Neural crest cell (in vitro differentiated cells): Measurements from ENCODE around the gene ASIC5. TPM values are rescaled to one million over a fixed set of nuclear protein-coding genes. Genes with fewer than 3 reads are reported as not detected.

Experiments
- DNase-seq: peaks from one replicate; pipeline ENCODE4 v3.0.0; 2021; ENCODE audit warnings: low read depth, mixed read lengths, low spot score
- H3K27ac Mint-ChIP-seq: one replicate; pipeline ENCODE4 v1.8.0; 2021; ENCODE audit warnings: mild to moderate bottlenecking, mixed read lengths; ENCODE audit not compliant: unreplicated experiment
- H3K27me3 Mint-ChIP-seq: 2 replicates; pipeline ENCODE4 v1.8.0; 2021; ENCODE audit warnings: low read depth, mild to moderate bottlenecking, mixed read lengths
- H3K36me3 Mint-ChIP-seq: 2 replicates; pipeline ENCODE4 v1.8.0; 2021; ENCODE audit warnings: low read depth, mild to moderate bottlenecking, mixed read lengths
- H3K4me1 Mint-ChIP-seq: 2 replicates; pipeline ENCODE4 v1.8.0; 2021; ENCODE audit warnings: mixed read lengths
- H3K4me3 Mint-ChIP-seq: one replicate; pipeline ENCODE4 v1.8.0; 2021; ENCODE audit warnings: mild to moderate bottlenecking, mixed read lengths
- H3K9me3 Mint-ChIP-seq: 2 replicates; pipeline ENCODE4 v1.8.0; 2021; ENCODE audit warnings: mixed read lengths
- CTCF ChIP-seq: fragments of 200-600 bp; sonication (generic); conservative IDR thresholded peaks from 2 replicates; pipeline ENCODE4 v1.5.0; 2021; ENCODE audit warnings: antibody characterized with exemption, mild to moderate bottlenecking
- total RNA-seq: library from RNA; stranded (reverse); gene quantifications from 2 replicates; pipeline ENCODE4 v1.2.1, GENCODE V29; 2021

Gene ASIC5
- total RNA-seq, 1 donor from 2014 or later = not detected

GRCh38 chr4:155854582-155855226 is 11.4 kb downstream of the ASIC5 start:
- no peaks in the 10 kb centered on the region for H3K36me3 Mint-ChIP-seq
- H3K4me3 Mint-ChIP-seq = no peak overlapping the region
- no peak overlapping the region for H3K27ac Mint-ChIP-seq
- H3K4me1 Mint-ChIP-seq = no peaks in the 10 kb centered on the region
- no peak for TF ChIP-seq CTCF
- no peak for DNase-seq
- H3K27me3 Mint-ChIP-seq = no peaks in the 10 kb centered on the region
- peaks cover 3% of the 10 kb centered on the region for H3K9me3 Mint-ChIP-seq

- TF ChIP-seq CTCF = no peak
- H3K27me3 Mint-ChIP-seq = no peaks in the 10 kb centered on the region
- H3K9me3 Mint-ChIP-seq = peaks cover 3% of the 10 kb centered on the region
- no peak overlapping the region for H3K4me3 Mint-ChIP-seq
- H3K27ac Mint-ChIP-seq = no peak overlapping the region
- H3K36me3 Mint-ChIP-seq = no peaks in the 10 kb centered on the region
- DNase-seq = no peak
- no peaks in the 10 kb centered on the region for H3K4me1 Mint-ChIP-seq
These were observed 12.9 kb downstream of the ASIC5 start for GRCh38 chr4:155853189-155853588.

GRCh38 chr4:155849042-155849441 is 17.0 kb downstream of the ASIC5 start:
- Mint-ChIP-seq H3K4me3 (no peak overlapping the region), H3K27ac (no peak overlapping the region), H3K4me1 (no peaks in the 10 kb centered on the region), H3K36me3 (no peaks in the 10 kb centered on the region), H3K27me3 (no peaks in the 10 kb centered on the region), H3K9me3 (peaks cover 3% of the 10 kb centered on the region)
- no peak for DNase-seq
- TF ChIP-seq CTCF = no peak

- no peaks in the 10 kb centered on the region for H3K36me3 Mint-ChIP-seq
- H3K9me3 Mint-ChIP-seq = peaks cover 3% of the 10 kb centered on the region
- TF ChIP-seq CTCF = no peak
- no peak overlapping the region for H3K27ac Mint-ChIP-seq
- H3K4me3 Mint-ChIP-seq = no peak overlapping the region
- H3K4me1 Mint-ChIP-seq = no peaks in the 10 kb centered on the region
- DNase-seq = no peak
- no peaks in the 10 kb centered on the region for H3K27me3 Mint-ChIP-seq
These were observed 19.1 kb downstream of the ASIC5 start for GRCh38 chr4:155846929-155847328.

- TF ChIP-seq CTCF = no peak
- Mint-ChIP-seq H3K27ac (no peak overlapping the region), H3K4me1 (no peaks in the 10 kb centered on the region), H3K27me3 (no peaks in the 10 kb centered on the region), H3K36me3 (no peaks in the 10 kb centered on the region), H3K9me3 (peaks cover 3% of the 10 kb centered on the region), H3K4me3 (no peak overlapping the region)
- no peak for DNase-seq
These were observed 24.0 kb downstream of the ASIC5 start for GRCh38 chr4:155842080-155842479.
